ENCODE measurements around the gene KCNQ5.

KCNQ5 gene

GRCh38 chr6:72640615-72640930, 18.7 kb downstream of the KCNQ5 start:
- no peak for DNase-seq

GRCh38 chr6:72642435-72642834, 20.6 kb downstream of the KCNQ5 start:
- no peak for DNase-seq

DNA sequence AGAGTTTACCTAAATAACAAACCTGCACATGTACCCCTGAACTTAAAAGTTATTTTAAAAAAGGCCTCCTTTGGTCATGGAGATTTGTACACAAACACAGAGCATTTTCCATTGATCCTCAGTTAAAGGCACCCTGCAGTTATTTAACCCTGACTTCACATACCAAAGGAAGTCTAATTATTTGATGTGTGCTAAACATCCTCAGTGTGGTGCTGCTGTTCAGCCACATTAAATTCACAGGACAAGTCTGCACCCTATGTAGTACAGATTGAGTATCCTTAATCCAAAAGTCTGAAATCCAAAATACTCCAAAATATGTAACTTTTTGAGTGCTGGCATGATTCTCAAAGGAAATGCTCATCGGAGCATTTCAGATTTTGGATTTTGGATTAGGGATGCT, 21.4 kb downstream of the KCNQ5 start:
- DNase-seq, result no peak

DNA sequence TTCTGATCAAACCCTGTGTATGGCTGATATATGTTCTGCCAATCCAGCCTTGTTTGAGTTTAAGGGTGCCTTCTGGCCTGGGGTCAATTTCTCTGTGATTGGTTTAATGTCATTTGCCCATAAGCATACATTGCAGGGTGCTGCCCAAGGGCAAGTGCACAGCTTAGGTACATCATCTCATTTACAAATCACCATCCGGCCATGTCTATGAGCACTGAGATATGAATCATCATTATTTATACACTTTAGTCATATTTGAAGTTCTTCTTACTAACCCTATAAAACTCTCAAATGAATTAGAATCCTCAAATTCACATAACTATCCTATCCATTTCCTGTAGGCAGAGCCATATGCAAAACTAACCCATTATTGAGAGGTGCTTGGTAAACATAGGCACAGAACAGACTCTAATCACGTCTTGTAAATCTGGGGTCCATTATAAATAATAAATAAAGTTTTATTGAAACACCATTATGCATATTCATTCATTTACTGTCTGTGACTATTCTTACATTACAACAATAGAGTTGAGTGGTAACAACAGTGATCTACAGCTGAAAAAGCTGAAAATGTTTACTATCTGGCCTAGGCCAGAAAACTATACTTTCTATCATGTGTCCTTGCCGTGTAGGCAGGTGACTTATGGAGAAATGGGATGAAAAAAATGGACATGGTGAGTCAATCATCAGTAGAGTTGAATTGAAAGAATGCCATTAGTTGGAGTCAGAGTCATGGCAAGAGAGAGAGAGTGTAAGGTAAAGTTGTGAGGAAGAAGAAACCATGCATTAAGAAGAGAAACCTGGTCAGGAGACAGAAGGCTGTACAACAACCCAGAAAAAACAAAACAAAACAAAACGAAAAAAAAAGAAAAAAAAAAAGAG, 25.0 kb downstream of the KCNQ5 start:
- no peak for DNase-seq

- no peak for DNase-seq
These were observed 25.6 kb downstream of the KCNQ5 start for GRCh38 chr6:72647489-72647888.

- DNase-seq, result no peak
These were observed 27.4 kb downstream of the KCNQ5 start for GRCh38 chr6:72649032-72649984.

- no peak for DNase-seq
These were observed 28.3 kb downstream of the KCNQ5 start for GRCh38 chr6:72650081-72650745.

DNA sequence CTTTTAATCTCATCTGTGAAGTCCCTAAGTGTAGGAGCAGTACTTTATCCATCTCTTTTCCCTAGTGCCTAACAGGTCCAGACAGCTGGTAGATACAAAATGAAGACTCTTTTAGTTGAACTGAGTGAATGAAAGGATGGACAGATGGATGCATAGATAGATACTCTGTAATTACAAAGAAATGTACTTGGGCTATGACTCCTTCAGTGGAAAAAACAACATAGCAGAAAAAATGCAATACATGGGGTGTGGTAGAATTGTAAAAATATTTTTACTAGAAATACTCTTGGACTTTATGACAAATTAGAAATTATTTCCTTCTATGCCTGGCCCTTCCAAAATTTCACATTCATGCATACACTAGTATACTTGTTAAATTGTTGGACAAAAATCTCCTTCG, 29.3 kb downstream of the KCNQ5 start:
- DNase-seq, result no peak

- no peak for DNase-seq
These were observed 30.4 kb downstream of the KCNQ5 start for GRCh38 chr6:72651967-72652956.

DNA sequence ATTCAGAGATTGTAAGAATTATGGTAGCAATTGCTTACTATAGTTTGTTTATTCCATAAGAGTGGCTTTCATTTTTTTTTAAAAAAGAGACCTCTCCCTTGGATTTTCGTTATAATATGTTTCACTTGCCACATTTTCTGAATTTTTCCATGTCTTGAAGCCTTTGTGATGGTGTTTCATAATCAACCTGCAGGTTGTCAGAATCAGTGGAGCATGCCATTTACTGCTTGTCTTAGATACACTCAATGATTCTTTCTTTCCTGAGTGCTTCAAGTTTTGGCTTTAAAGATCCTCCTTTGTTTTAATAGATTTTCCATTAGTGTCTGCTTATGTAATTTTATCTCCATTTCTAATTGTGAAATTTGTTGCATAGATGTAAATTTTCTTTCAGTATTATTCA, 31.2 kb downstream of the KCNQ5 start:
- no peak for DNase-seq

GRCh38 chr6:72654071-72654621, 32.3 kb downstream of the KCNQ5 start:
- DNase-seq, result no peak

DNA sequence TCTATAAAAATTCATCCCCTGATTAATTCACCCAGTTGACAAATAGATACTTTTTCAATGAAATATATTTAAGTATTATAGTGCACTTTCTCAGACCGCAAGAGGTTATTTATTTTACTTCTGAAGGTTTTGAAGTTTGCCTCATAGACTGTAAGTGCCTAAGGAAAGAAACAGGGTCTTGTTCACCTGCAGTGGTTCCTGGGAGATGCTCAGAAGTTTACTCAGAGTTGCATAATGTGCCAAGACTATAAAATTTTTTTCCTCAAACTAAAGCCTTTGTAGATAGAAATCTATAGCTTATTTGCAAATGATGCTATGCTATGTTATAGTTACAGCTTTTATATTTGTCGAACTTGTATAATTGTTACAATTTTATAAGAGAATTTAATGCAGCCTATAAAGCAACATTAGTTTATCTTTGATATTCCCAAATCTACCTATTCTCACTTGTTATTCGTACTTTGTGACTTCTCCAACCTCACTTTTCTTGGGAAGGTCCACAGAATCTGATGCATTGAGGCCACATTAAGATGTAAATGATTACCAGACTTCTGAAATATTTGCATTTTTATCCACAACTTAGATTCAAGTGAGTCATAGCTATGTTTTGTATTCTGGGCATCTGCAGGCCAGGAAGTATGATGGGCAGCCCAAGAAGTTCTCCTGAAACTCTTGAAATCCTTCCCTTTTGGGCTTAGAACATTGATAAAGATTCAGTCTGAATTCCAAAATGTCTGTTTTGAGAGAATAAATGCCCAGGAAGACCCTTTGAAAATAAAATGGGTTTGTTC, 35.7 kb downstream of the KCNQ5 start:
- no peak for DNase-seq

DNA sequence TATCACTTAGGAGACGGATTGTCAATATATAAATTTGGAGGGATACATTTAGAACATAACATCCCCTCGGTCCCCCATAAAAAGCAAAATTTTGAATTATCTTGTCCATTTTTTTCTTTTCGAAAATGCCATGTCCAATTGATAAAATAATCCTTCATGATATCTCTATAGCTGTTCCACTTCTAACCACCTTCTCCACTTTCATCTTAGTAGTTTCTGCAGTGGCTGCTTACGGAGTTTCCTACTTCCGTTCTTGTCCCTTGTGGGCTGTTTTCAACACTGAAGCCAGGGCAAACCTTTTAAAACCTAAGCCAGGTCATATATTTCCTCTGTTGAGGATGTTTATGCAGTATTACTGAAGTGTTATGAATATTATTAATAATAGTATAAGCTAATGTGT, 37.9 kb downstream of the KCNQ5 start:
- DNase-seq, result no peak

GRCh38 chr6:72661411-72661810, 39.5 kb downstream of the KCNQ5 start:
- no peak for DNase-seq

DNA sequence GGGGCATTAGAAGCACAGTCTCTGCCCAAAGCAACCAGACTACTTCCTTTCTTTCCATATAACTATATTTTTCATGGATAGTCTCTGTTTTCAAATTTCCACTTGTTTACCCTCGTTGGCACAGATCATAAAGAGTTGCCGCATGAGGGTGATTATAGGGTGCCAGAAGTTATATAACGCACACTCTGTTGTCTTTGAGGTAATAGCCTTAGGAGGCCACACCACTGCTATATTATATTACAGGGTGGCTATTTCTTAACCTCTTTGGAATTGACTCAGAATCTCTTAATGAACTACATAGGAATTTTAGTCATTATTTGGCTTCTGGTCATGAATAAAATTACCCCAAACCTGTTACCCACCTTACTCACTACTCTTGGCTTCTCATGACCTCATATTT, 43.7 kb downstream of the KCNQ5 start:
- DNase-seq, result no peak

GRCh38 chr6:72669324-72669723, 47.5 kb downstream of the KCNQ5 start:
- no peak for DNase-seq

DNA sequence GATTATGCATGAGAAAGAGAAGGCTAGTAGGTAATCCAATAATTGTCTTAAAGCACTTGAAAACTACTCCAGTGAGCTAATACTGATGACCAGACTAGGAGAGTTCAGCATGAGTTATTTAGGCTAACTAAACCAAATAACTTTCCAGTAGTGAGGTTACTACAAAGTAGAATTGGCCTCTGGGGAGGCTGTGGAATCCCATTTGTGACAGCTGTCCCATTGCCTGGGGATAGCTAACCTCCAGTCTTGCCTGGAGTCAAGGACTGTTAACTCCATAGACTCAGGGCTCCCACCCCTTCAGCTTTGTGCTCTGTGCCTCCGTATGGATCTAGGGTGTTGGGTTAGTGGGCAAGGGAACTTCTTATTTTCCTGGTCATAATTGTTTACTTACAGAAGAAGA, 51.0 kb downstream of the KCNQ5 start:
- no peak for DNase-seq

DNA sequence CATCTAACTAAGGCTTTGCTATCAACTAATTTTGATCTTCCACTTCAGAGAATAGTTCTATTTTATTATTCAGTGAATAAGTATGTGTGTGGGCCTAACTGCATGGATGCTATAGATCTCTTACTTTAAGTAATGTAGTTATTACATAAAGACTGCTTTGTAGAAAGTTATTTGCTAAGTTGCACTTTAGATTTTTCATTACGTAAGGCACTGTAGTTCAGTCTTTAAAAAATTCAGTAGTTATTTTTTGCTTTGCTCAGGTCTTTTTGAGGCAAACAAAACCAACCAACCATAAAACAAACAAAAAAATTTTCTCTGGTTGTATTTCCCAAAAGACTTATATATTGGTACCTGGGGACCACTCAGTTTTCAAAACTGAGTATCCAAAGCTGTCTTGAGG, 53.0 kb downstream of the KCNQ5 start:
- no peak for DNase-seq

GRCh38 chr6:72675396-72675795, 53.5 kb downstream of the KCNQ5 start:
- DNase-seq, result no peak

DNA sequence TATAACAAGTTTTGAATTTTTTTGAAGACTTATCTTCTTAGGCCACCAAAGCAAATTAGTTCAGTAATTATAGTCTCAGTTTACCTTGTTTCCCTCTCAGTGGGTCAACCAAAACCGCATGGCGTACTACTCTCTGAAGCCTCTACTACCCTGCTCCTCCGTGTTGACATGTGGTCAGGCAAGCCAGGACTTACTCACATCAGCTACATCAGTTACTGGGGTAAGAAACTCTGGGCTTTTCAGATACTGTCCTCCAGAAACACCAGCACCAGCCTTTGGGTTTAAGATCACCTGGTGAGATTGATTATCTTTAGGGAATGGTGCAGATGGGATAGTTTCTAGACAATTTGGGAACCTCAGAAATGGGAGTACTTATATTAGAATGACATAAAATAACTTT, 55.1 kb downstream of the KCNQ5 start:
- DNase-seq, result no peak

- DNase-seq, result no peak
These were observed 55.9 kb downstream of the KCNQ5 start for GRCh38 chr6:72677740-72678139.
